GM18861 (cell line): ENCODE data around the gene SEC24C.
A peak's percentile ranks its signal among the peaks of the same experiment; 100 is the strongest.
"Not testable (repeated sequence)": the region's sequence is repeated elsewhere in the genome, so short reads cannot be mapped to it uniquely, and the experiment has no call there.

Experiments used
- ATAC-seq: cut with Tn5 transposase; IDR thresholded peaks from one replicate; pipeline ENCODE4 v1.9.1; 2021; ENCODE audit not compliant: unreplicated experiment

SEC24C gene

GRCh38 chr10:73743905-73744663, at the start of gene SEC24C:
SEC24C (plus strand) TSS chr10:73744372; CDS start chr10:73746833, 2,461 bp downstream.
- ATAC-seq, result peak; percentile 86

GRCh38 chr10:73695302-73695701, 48.9 kb upstream of the SEC24C start:
- not testable (repeated sequence) for ATAC-seq

GRCh38 chr10:73697675-73698159, 46.5 kb upstream of the SEC24C start, which contains the start of gene AGAP5:
AGAP5 (minus strand) TSS chr10:73698109; CDS start chr10:73697755, 354 bp downstream.
- not testable (repeated sequence) for ATAC-seq

- ATAC-seq, result not testable (repeated sequence)
Measured at GRCh38 chr10:73698819-73699218, 45.4 kb upstream of the SEC24C start.

- not testable (repeated sequence) for ATAC-seq
Measured at GRCh38 chr10:73703924-73704323, 40.2 kb upstream of the SEC24C start.

GRCh38 chr10:73705506-73706072, 38.6 kb upstream of the SEC24C start:
- ATAC-seq, result not testable (repeated sequence)

GRCh38 chr10:73706488-73706887, 37.7 kb upstream of the SEC24C start:
- not testable (repeated sequence) for ATAC-seq

GRCh38 chr10:73707628-73708027, 36.5 kb upstream of the SEC24C start:
- not testable (repeated sequence) for ATAC-seq

GRCh38 chr10:73708122-73708521, 36.0 kb upstream of the SEC24C start:
- not testable (repeated sequence) for ATAC-seq

- ATAC-seq, result not testable (repeated sequence)
Measured at GRCh38 chr10:73711683-73712082, 32.5 kb upstream of the SEC24C start.

GRCh38 chr10:73713912-73714311, 30.3 kb upstream of the SEC24C start:
- not testable (repeated sequence) for ATAC-seq

- ATAC-seq, result not testable (repeated sequence)
Measured at GRCh38 chr10:73714483-73714882, 29.7 kb upstream of the SEC24C start.

- ATAC-seq, result not testable (repeated sequence)
Measured at GRCh38 chr10:73715179-73716156, 28.7 kb upstream of the SEC24C start.

- ATAC-seq, result no peak
Measured at GRCh38 chr10:73716251-73716650, 27.9 kb upstream of the SEC24C start.

GRCh38 chr10:73717556-73717955, 26.6 kb upstream of the SEC24C start:
- ATAC-seq, result no peak

GRCh38 chr10:73720561-73720960, 23.6 kb upstream of the SEC24C start:
- not testable (repeated sequence) for ATAC-seq

- ATAC-seq, result no peak
Measured at GRCh38 chr10:73723516-73723915, 20.7 kb upstream of the SEC24C start.

GRCh38 chr10:73729781-73730152, 14.4 kb upstream of the SEC24C start:
- not testable (repeated sequence) for ATAC-seq

- ATAC-seq, result peak; percentile 66
Measured at GRCh38 chr10:73730153-73730906, 13.8 kb upstream of the SEC24C start.
